Bronchial epithelial cell (primary cell): ENCODE results near the gene TAS2R16. TPM values are rescaled to one million over a fixed set of nuclear protein-coding genes. Genes with fewer than 3 reads are reported as not detected.

Source experiments
- total RNA-seq: library from RNA; depleted of rRNA; stranded (reverse); fragments of >200 nt; gene quantifications from 2 replicates; pipeline ENCODE4 v1.2.1, GENCODE V29; 2014

Gene TAS2R16
- total RNA-seq, 1 donor from 2014 or later = not detected

Other genes starting within 250 kb of the TAS2R16 start
- gene CADPS2, start 109.2 kb downstream of the TAS2R16 start, total RNA-seq = 2.0 and 4.2 TPM in 2 replicates
- not detected in 2 replicates for gene SLC13A1, start 204.3 kb upstream of the TAS2R16 start, total RNA-seq